Measurements from ENCODE around the gene PRUNE2. TPM values are rescaled to one million over a fixed set of nuclear protein-coding genes. Genes with fewer than 3 reads are reported as not detected.

Gene PRUNE2
- total RNA-seq, 2 donors from 2014 or later, result 58.6 to 78.9 TPM

GRCh38 chr9:76897804-76898525 lies 7.9 kb downstream of the PRUNE2 start:
- peak; percentile 8 for TF ChIP-seq POLR2AphosphoS5 (IDR thresholded peaks at IDR 0.05)
- TF ChIP-seq POLR2A (IDR thresholded peaks at IDR 0.05), result no peak
- no peak for TF ChIP-seq CTCF (IDR thresholded peaks at IDR 0.05)
- Histone ChIP-seq H3K27me3 (replicated peaks; ENCODE audit: insufficient read depth) (no peaks in the 10 kb centered on the region), H3K9me3 (no peaks in the 10 kb centered on the region), H3K4me3 (no peak overlapping the region), H3K27ac (peak overlapping the region; percentile 26 to 42), H3K36me3 (no peaks in the 10 kb centered on the region), H3K4me1 (replicated peaks) (no peaks in the 10 kb centered on the region)
- WGBS, result 39% methylated on average over 6 of the region's 6 CpGs
- no peak for DNase-seq (ENCODE audit: low spot score)
- intact Hi-C loops (cut with DNase I), result no loop called here

GRCh38 chr9:76896035-76896434 lies 9.9 kb downstream of the PRUNE2 start:
- no peak overlapping the region for H3K4me3 ChIP-seq
- peak overlapping the region in 1 of 2 donors; percentile 3 for H3K27ac ChIP-seq
- no peaks in the 10 kb centered on the region for H3K9me3 ChIP-seq
- intact Hi-C loops (cut with DNase I), result no loop called here
- H3K27me3 ChIP-seq (replicated peaks; ENCODE audit: insufficient read depth), result no peaks in the 10 kb centered on the region
- no peak for DNase-seq (ENCODE audit: low spot score)
- H3K4me1 ChIP-seq (replicated peaks), result no peaks in the 10 kb centered on the region
- WGBS, result 74% methylated on average over 3 of the region's 3 CpGs
- H3K36me3 ChIP-seq, result no peaks in the 10 kb centered on the region
- TF ChIP-seq CTCF (IDR thresholded peaks at IDR 0.05) (no peak), POLR2AphosphoS5 (IDR thresholded peaks at IDR 0.05) (no peak), POLR2A (IDR thresholded peaks at IDR 0.05) (no peak)

- H3K27ac ChIP-seq, result peak overlapping the region in 1 of 2 donors; percentile 10
- H3K4me3 ChIP-seq, result no peak overlapping the region
- DNase-seq (ENCODE audit: low spot score), result no peak
- H3K4me1 ChIP-seq (replicated peaks), result no peaks in the 10 kb centered on the region
- H3K9me3 ChIP-seq, result no peaks in the 10 kb centered on the region
- no peaks in the 10 kb centered on the region for H3K27me3 ChIP-seq (replicated peaks; ENCODE audit: insufficient read depth)
- no peak for TF ChIP-seq POLR2AphosphoS5 (IDR thresholded peaks at IDR 0.05)
- TF ChIP-seq CTCF (IDR thresholded peaks at IDR 0.05), result no peak
- no peak for TF ChIP-seq POLR2A (IDR thresholded peaks at IDR 0.05)
- intact Hi-C loops (cut with DNase I), result no loop called here
- no peaks in the 10 kb centered on the region for H3K36me3 ChIP-seq
- 78% methylated on average over 6 of the region's 6 CpGs for WGBS
Measured at GRCh38 chr9:76895186-76895585, 10.7 kb downstream of the PRUNE2 start.

DNA sequence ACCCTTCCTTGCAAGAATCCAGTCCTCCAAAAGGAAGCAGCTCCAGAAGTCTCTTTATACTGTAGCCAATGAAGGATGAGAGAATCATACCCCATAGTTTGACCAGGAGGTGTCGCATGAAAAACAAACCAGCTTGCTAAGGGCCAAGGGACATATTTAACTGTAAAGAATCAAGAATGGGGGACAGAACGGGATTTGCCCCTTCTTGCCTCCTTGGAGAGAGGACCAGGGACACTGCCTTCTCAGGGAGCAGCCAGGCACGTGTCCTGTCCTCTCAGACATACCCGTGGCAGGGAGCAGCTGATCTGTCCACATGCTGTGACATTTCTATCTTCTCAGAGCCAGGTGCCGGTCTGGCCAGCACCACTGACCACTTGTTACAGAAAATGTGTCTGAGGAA lies 11.7 kb downstream of the PRUNE2 start:
- Histone ChIP-seq H3K9me3 (no peaks in the 10 kb centered on the region), H3K27me3 (replicated peaks; ENCODE audit: insufficient read depth) (no peaks in the 10 kb centered on the region), H3K4me3 (no peak overlapping the region), H3K36me3 (no peaks in the 10 kb centered on the region), H3K4me1 (replicated peaks) (no peaks in the 10 kb centered on the region), H3K27ac (peak overlapping the region; percentile 59 to 65)
- no peak for TF ChIP-seq POLR2AphosphoS5 (IDR thresholded peaks at IDR 0.05)
- no peak for TF ChIP-seq POLR2A (IDR thresholded peaks at IDR 0.05)
- TF ChIP-seq CTCF (IDR thresholded peaks at IDR 0.05), result no peak
- DNase-seq (ENCODE audit: low spot score), result no peak
- WGBS, result 52% methylated on average over 5 of the region's 5 CpGs
- intact Hi-C loops (cut with DNase I), result no loop called here

GRCh38 chr9:76893395-76893932 lies 12.4 kb downstream of the PRUNE2 start:
- H3K4me3 ChIP-seq, result no peak overlapping the region
- no peaks in the 10 kb centered on the region for H3K4me1 ChIP-seq (replicated peaks)
- no peaks in the 10 kb centered on the region for H3K27me3 ChIP-seq (replicated peaks; ENCODE audit: insufficient read depth)
- H3K9me3 ChIP-seq, result no peaks in the 10 kb centered on the region
- DNase-seq (ENCODE audit: low spot score), result no peak
- H3K36me3 ChIP-seq, result no peaks in the 10 kb centered on the region
- H3K27ac ChIP-seq, result peak overlapping the region; percentile 3 to 65
- TF ChIP-seq POLR2AphosphoS5 (IDR thresholded peaks at IDR 0.05) (peak; percentile 64), POLR2A (IDR thresholded peaks at IDR 0.05) (no peak)
- WGBS, result 28% methylated on average over 4 of the region's 4 CpGs
- intact Hi-C loops (cut with DNase I), result no loop called here

Measured in prostate gland (tissue), 2 donors.